OCI-LY7 (cell line): ENCODE data around the gene CD300C.

Source experiments
- EZH2phosphoT487 ChIP-seq: fragments of 200-600 bp; sonication (generic); IDR thresholded peaks from 2 replicates; pipeline ENCODE4 v1.6.1; 2018; ENCODE audit warnings: low read depth, borderline replicate concordance, mild to moderate bottlenecking, mixed run types, antibody characterized with exemption, low read length, moderate library complexity, mixed read lengths
- TF ChIP-seq, protein P1 (sequence below): fragments of 200-600 bp; sonication (generic); conservative IDR thresholded peaks from 2 replicates; pipeline ENCODE4 v1.5.1; 2014; ENCODE audit warnings: mild to moderate bottlenecking, antibody characterized with exemption, low read length, moderate library complexity, mixed read lengths

- no peak for TF ChIP-seq EZH2phosphoT487
- TF ChIP-seq, protein P1, sequence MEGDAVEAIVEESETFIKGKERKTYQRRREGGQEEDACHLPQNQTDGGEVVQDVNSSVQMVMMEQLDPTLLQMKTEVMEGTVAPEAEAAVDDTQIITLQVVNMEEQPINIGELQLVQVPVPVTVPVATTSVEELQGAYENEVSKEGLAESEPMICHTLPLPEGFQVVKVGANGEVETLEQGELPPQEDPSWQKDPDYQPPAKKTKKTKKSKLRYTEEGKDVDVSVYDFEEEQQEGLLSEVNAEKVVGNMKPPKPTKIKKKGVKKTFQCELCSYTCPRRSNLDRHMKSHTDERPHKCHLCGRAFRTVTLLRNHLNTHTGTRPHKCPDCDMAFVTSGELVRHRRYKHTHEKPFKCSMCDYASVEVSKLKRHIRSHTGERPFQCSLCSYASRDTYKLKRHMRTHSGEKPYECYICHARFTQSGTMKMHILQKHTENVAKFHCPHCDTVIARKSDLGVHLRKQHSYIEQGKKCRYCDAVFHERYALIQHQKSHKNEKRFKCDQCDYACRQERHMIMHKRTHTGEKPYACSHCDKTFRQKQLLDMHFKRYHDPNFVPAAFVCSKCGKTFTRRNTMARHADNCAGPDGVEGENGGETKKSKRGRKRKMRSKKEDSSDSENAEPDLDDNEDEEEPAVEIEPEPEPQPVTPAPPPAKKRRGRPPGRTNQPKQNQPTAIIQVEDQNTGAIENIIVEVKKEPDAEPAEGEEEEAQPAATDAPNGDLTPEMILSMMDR: no peak
Observed at GRCh38 chr17:74547264-74547663, 1.3 kb upstream of the CD300C start.
